Epithelial cell of esophagus (primary cell): Measurements from ENCODE around the gene GRAP2.

Source experiments
- DNase-seq: peaks from one replicate; pipeline ENCODE4 v3.0.0; 2010; ENCODE audit warnings: low read depth
- H3K4me3 ChIP-seq: 2 replicates; pipeline ENCODE4 v1.5.1; 2011; ENCODE audit warnings: mild to moderate bottlenecking, low read length, control low read depth
- TF ChIP-seq, protein P1 (sequence below): IDR thresholded peaks from 2 replicates; pipeline ENCODE4 v1.5.1; 2011; ENCODE audit warnings: low read depth, mild to moderate bottlenecking, low read length, control low read depth, inconsistent platforms; ENCODE audit not compliant: insufficient read depth; ENCODE audit errors: missing control alignments

GRAP2 gene

GRCh38 chr22:39935116-39935515 lies 34.2 kb downstream of the GRAP2 start:
- no peak for DNase-seq
- TF ChIP-seq, protein P1, sequence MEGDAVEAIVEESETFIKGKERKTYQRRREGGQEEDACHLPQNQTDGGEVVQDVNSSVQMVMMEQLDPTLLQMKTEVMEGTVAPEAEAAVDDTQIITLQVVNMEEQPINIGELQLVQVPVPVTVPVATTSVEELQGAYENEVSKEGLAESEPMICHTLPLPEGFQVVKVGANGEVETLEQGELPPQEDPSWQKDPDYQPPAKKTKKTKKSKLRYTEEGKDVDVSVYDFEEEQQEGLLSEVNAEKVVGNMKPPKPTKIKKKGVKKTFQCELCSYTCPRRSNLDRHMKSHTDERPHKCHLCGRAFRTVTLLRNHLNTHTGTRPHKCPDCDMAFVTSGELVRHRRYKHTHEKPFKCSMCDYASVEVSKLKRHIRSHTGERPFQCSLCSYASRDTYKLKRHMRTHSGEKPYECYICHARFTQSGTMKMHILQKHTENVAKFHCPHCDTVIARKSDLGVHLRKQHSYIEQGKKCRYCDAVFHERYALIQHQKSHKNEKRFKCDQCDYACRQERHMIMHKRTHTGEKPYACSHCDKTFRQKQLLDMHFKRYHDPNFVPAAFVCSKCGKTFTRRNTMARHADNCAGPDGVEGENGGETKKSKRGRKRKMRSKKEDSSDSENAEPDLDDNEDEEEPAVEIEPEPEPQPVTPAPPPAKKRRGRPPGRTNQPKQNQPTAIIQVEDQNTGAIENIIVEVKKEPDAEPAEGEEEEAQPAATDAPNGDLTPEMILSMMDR: no peak
- H3K4me3 ChIP-seq: no peak overlapping the region

- TF ChIP-seq, protein P1: no peak
- H3K4me3 ChIP-seq: no peak overlapping the region
- DNase-seq: no peak
Measured at GRCh38 chr22:39935612-39936011, 34.7 kb downstream of the GRAP2 start.

DNA sequence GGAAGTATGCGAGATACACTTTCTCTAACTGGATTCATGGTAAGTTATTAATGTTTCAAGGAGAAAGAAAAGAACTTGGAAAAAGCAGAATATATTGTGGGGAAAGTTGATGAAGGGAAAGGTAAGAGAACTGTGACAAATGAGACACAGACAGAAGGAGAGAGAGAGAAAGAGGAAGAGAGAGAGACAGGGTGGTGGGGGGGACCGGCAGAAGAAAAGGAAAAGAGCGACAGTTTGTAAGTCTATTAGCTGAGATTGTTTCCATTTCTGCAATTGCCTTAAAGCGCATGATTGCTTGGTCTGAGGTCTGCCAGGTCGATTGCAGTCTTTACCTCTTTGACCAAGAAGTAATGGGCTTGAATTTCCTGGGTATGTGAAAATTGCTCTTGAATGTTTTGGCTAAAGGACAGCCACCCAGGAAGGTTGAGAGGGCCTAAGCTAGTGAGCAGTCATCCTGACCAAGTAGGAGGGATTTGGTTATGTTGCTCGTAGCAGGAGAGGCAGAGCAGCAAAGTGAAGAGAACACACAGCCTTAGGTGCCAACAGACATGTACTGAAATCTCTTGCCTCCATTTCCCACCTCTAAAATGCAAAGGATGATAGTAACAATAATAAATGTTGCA lies 35.8 kb downstream of the GRAP2 start:
- H3K4me3 ChIP-seq: no peak overlapping the region
- DNase-seq: no peak
- TF ChIP-seq, protein P1: no peak

DNA sequence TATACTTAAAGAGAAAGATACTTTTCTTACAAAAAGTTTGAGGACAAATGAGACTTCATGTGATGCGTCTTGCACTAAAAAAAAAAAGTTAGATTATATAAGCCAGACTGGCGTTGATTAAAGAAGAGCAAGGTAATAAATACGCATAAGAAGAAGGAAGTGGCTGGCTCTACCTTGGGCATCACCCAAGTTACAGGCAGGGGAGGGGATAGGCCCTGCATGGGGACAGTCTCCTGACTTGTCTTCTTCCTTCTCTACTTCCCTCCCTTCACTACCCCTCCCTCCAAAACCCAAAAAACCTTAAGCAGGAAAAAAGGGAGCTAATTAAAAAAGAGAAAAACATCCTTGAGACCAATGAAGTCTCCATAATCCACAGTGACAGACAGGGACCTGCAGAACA lies 37.0 kb downstream of the GRAP2 start:
- H3K4me3 ChIP-seq: no peak overlapping the region
- TF ChIP-seq, protein P1: no peak
- DNase-seq: no peak

DNA sequence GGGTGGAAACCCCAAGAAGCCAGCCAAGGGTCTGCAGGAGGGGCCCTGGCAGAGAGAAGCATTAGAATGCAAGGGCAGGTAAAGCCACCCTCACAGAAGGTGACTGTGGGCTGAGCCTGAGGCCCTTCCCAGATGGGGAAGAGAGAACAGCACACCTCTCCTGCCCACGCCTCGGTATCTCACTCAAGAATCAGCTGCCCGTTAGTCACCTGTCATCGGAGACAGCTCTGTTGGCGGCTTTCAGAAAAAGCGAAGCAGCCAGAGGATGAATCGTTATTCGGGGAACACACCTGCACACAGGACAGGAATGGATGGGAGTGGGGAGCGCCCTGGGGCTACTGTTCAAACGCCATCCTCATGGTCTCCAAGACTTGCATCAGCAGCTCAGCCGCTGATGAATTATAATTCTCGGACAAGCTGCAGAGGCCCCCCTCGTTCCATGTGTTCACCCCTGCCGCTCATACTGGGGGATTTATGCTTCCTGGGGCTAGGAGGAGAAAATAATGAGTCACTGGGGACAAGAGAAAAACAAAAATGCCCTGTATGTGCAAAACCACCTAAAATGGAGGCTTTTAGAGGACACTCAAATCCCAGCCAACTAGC lies 37.7 kb downstream of the GRAP2 start:
- H3K4me3 ChIP-seq: no peak overlapping the region
- TF ChIP-seq, protein P1: no peak
- no peak for DNase-seq

- TF ChIP-seq, protein P1: no peak
- no peak overlapping the region for H3K4me3 ChIP-seq
- no peak for DNase-seq
Measured at GRCh38 chr22:39939830-39940229, 38.9 kb downstream of the GRAP2 start.
